C4-2B (cell line): ENCODE results near the gene DUOX2.

ENCODE experiments used
- CTCF ChIP-seq: fragments of 450-650 bp; conservative IDR thresholded peaks from 2 replicates; pipeline ENCODE4 v1.5.1; 2017; ENCODE audit warnings: mild to moderate bottlenecking
- ZFX ChIP-seq: fragments of 450-650 bp; IDR thresholded peaks from 2 replicates; pipeline ENCODE4 v1.6.1; 2017

- no peak for TF ChIP-seq CTCF
- no peak for TF ChIP-seq ZFX
These were observed 1.4 kb upstream of the DUOX2 start for GRCh38 chr15:45115312-45115820.
